C1 segment of cervical spinal cord (tissue), 14 donors: ENCODE measurements around the gene LDLRAD1.
"Not testable (repeated sequence)": the region's sequence is repeated elsewhere in the genome, so short reads cannot be mapped to it uniquely, and the experiment has no call there.

ENCODE experiments used
- DNase-seq, 14 donors: peaks; one replicate each; lab custom pipeline; 2025; lab: John Stamatoyannopoulos, UW

LDLRAD1 gene

DNA sequence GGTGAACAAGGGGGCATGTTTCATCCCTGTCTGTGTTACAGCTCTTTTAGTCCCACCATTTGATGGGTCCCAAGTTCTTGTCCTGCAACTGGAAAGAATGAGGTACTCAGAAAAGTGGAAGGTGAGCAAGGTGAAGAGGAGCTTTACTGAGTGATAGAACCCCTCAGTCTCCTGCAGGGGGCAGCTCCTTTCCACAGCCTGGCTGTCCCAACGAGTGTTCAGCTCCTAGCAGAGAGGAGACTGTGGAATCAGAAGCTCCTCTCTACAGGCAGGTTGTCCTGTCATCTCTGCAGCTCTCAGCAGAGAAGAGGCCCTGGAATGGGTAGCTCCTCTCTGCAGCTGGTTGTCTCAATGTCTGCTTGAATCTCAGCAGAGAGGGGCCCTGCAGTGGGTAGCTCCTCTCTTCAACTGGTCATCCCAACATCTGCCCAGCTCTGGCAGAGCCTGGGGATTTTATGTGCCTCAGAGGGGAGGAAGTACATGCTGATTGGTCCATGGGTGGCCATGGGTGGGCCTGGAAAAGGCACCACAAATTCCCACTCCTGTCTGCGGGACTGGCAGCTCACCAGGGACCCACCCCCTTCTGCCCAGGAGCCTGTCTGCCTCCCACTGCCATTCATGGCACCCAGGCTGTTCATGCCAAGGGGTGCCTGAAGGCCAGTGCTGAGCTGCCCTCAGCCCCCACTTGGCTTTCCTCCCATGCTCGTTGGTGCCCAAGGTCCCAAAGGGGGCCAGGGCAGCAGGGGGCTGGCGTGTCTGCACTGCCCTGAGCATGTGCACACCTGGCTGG lies 25.7 kb downstream of the LDLRAD1 start:
- DNase-seq: no peak

DNA sequence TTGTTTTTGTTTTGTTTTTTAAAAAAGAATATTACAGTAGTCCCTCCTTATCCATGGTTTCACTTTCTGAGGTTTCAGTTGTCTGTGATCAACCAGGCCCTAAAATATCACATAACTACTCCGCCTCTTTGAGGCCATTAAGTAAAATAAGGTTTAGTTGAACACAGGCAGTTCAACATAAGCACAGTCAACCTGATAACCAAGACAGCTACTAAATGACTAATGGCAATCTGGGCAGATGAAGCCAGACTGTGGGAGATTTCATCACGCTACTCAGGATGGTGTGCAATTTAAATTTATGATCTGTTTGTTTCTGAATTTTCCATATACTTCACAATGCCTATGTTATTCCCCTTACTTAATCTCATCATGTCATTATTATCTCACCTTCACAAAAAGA lies 30.1 kb downstream of the LDLRAD1 start:
- DNase-seq: no peak

DNA sequence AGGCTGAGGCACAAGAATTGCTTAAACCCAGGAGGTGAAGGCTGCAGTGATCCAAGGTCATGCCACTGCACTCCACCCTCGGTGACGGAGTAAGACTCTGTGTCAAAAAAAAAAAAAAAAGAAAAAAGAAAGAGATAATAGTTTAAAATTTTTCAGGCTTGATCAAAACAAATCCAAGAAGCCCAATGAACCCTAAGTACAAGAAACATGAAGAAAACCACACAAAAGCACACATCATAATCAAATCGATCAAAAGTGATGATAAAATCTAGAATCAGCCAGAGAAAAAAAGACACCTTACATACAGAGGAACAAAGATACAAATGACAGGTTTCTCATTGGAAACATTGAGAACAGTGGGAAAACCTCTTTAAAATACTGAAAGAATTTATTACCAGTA lies 31.5 kb downstream of the LDLRAD1 start:
- DNase-seq: no peak

DNA sequence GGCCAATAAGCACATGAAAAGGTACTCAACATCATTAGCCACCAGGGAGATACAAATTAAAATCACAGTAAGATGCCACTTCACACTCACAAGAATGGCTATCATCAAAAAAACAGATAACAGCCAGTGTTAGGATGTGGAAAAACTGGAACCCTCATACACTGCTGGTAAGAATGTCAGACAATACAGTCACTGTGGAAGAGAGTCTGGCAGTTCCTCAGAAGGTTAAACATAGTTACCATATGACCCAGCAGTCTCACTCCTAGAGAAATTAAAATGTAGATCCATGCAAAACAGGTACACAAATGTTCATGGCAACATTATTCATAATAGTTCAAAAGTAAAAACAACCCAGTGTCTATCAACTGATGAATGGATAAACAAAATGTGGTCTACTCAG lies 33.3 kb downstream of the LDLRAD1 start:
- DNase-seq: no peak

DNA sequence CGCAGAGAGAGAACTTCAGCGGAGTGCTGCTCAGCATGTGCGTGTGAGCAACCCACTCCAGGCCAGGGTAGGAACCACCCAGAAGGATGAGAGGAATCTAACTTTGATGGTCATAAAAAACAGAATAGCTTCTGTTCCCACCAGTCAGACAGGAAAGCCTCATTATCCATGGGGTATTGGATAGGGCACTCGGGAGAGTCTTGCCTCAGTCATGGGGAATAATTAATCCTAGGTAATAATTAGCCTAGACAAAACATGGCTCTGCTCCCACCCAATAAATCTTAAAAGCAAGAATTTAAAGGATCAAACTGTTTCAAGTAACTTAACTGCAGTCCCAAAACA lies 35.3 kb downstream of the LDLRAD1 start:
- no peak for DNase-seq

DNA sequence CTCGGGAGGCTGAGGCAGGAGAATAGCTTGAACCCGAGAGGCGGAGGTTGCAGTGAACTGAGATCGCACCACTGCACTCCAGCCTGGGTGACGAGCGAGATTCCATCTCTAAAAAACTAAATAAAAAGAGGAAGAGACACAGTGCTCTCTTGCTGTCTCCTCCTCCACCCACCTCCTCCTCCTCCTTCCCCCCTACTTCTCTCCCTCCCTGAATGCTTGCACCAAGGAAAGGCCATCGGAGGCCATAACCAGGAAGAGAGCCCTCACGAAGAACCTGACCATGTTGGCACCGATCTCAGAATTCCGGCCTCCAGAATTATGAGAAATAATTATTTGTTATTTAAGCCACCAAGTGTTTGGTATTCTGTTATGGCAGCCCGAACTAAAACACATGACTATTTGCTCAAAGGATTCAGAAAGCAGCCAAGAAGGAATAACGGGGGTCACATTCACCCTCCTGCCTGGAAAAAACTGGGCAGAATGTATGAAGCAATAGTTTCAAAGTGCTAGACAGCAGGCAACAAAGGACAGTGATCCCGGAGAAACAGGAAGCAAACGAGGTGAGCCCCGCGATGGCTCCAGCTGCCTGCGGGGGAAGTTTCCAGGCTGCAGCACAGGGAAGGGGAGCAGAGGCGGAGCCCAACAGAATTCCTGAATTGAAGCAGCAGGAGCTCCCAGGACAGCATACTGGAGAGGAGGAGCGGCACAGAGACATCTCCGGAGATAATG lies 35.8 kb downstream of the LDLRAD1 start:
- peak in 3 of 14 donors; percentile 1 to 20 (median 8) for DNase-seq

DNA sequence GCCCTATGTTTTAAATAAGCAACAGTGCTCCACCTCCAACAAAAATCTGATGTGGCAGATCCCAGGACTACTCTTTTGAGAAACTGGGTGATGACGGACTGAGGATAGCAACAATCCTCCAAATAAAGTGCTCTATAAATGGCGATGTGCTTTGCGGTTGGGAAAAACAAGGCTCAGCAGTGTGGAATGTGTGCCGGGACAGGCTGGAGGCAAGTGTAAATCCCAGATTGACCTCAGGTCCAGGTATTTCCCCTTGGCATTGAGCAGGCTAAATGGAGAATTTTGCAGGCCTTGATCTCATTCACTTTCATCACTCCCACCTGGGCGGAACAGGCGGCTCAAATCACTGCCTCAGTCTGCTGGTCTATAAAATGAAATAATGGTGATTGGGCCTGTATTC lies 36.8 kb downstream of the LDLRAD1 start:
- no peak for DNase-seq

DNA sequence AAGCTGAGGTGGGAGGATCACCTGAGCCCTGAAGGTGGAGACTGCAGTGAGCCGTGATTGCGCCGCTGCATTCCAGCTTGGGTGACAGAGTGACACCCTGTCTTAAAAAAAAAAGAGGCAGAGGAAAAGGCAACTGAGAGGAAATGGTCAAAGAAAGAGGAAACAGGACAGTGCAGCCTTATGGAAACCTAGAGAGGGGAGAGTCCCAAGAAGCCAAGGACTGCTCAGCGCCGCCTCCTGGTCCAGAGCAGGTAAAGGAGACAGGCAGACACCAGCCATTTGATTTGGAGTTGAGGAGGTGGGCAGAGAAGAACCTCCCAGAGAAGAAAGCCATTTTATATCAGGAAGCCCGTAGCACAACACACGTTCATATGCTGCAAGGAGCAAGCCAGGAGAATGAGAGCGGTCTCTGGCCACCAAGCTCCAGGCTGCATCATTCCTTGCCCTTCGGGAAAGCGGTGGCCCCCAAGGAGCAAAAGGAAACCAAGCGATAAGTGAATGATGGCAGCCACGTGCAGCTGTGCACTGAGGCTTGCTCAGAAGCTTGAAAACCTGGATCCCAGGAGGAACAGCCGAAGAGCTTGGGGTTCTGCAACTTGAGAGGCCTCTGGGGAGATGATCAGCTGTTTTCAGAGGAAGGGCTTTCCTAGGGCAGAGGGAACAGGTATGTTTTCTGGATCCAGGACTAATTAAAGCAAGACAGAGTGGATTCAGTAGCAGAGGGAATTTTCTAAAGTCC lies 38.1 kb downstream of the LDLRAD1 start:
- DNase-seq: no peak

DNA sequence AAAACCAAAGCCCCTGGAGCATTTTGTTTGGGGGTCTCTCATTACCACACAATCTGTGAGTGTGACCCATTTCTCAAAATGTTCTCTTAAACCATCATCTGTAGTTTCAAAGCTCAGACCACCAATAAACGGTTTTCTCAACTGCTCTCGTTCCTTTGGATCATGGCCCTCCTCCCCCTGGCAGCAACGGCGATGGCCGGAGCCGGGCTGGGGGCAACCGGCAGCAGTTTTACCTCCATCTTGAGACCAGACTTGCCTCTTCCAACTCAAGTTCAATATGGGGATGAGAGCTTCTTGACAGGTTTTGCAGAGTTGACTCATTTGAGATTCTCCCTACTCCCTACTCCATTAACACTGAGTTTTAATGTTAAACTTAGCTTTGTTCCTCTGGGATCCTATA lies 42.1 kb downstream of the LDLRAD1 start:
- no peak for DNase-seq

DNA sequence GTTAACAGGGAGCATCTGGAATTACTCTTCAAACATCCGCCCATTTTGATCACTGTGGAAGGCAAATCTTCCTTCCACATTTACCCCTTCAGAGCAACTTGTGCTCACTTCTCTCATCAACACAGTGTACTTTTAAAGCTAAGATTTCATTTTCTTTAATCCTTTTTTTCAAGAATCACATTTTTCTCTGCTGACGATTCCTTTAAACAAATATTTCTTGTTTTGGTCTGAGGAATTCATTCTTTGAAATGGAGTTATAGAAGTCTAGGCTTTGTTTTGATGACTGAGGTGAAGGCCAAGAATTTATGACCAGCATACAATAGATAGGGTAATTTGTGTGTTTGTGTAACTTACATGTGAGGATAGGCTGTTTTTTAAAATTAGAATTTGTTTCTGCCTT lies 46.3 kb downstream of the LDLRAD1 start:
- no peak for DNase-seq

DNA sequence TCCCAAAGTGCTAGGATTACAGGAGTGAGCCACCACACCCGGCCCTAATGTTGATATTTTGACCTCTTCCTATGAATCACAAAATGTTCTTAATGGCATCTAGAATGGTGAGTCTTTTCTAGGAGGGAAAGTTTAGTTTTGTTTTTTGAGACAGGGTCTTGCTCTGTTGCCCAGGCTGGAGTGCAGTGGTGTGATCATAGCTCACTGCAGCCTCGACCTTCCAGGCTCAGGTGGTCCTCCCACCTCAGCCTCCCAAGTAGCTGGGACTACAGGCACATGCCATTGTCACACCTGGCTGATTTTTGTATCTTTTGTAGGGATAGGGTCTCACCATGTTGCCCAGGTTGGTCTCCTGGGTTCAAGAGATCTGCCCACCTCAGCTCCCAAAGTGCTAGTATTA lies 48.7 kb downstream of the LDLRAD1 start:
- DNase-seq: not testable (repeated sequence)

DNA sequence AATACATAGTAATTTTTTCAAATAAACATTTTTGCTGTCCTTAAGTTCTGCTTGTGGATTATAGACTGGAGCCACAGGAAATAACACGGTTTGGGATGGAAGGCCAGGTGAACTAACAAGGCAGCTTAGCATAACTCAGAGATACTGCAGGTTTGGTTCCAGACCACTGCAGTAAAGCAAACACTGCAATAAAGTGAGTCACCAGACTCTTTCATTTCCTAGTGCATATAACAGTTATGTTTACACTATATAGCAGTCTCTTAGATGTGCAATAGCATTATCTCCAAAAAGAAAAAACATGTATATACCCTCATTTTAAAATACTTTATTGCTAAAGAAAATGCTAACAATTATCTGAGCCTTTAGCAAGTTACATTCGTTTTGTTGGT lies 49.9 kb downstream of the LDLRAD1 start:
- no peak for DNase-seq

DNA sequence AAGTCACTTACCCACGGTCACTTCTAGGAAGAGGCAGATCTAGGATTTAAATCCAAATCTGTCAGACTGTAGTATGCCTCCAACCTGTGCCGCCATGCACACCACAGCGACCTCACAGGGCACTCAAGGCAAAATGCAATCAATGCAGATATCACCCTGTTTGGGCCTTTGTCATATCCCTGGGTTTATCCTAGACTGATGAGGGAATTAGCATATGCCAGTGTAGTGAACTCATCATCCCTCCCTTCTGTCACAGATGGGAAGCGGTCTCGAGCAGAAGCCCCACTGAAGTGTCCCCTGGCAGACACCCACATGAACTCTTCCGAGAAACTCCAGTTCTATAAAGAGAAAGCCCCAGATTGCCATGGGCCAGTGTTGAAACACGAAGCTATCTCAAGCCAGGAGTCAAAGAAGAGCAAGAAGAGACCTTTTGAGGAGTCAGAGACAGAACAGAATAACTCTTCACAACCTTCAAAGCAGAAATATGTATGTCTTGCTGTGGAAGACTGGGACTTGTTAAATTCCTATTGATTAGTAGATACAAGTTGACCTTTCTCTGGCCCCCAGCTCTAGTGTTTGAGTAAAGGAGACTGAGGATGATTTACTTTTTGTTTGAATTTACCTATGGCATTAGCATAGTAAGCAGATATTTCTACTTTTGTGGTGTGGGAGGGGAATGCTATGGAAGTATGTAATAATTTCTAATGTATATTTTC lies 50.4 kb downstream of the LDLRAD1 start:
- no peak for DNase-seq

DNA sequence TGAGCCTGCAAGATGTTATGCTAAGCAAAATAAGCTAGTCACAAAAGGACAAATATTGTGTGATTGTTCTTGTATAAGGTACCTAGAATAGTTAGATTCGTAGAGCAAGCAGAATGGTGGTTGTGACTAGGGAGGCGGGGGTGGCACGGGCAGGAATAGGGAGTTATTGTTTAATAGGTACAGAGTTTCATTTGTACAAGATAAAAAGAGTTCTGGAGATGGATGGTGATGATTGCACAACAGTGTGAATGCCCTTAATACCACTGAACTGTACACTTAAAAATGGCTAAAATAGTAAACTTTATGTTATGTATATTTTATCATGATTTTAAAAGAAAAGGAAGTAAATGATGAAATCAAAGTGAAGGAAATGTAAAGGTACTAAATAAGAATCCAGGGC lies 51.2 kb downstream of the LDLRAD1 start:
- no peak for DNase-seq

DNA sequence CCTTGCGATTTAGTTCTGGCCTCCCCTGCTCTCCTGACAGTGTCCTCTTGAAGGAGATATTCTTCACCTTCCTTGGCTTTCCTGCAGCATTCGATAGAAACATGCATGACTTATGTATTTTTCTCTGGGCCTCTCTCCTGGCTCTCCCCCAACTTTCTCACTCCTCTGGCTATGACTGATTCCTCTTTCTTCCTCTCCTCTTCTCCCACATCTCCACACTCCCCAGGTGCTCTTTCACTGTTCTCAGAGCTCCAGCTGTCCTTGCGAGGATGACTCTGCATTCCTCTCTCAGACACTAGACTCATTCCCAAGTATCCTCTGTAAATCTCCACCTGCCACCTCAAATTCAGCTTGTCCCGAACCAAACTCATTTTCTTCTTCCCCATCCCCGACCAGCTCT lies 53.9 kb downstream of the LDLRAD1 start:
- DNase-seq: no peak

DNA sequence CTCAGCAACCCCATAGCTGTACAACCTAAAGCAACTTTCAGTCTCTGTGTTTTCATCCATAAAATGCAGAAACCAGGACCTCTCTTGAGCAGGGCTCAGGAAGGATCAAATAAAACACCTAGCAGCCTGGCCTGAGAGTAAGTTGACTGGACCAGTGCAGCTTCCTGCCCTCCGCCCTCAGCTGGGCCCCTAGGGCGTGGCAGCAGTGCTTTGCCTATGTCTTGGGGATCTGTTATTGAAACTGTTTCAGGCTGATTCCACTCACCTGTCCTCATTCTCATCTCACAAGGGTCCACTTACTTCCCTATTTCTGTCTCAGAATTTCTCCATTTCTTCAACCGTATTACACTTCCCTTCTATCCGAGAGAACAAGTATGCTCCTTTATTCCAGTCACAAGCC lies 54.5 kb downstream of the LDLRAD1 start:
- no peak for DNase-seq

DNA sequence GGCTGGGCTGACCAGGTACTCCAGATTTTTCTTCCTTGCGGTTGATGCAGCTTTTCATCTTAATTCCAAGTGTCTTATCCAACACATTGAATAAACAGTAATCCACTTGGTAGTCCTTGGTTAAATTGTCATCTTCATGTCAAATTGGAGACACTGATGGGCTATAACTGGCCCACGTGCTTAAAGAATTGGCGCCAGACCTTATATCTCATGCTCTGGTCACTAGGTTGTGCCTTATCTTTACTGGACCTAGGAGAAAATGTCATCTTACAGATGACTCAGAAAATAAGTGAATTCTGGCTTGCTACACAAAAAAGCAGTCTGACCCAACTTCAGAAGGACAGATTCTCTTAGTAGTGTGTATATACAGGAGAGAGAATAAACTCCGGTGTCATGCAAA lies 55.6 kb downstream of the LDLRAD1 start:
- DNase-seq: no peak

DNA sequence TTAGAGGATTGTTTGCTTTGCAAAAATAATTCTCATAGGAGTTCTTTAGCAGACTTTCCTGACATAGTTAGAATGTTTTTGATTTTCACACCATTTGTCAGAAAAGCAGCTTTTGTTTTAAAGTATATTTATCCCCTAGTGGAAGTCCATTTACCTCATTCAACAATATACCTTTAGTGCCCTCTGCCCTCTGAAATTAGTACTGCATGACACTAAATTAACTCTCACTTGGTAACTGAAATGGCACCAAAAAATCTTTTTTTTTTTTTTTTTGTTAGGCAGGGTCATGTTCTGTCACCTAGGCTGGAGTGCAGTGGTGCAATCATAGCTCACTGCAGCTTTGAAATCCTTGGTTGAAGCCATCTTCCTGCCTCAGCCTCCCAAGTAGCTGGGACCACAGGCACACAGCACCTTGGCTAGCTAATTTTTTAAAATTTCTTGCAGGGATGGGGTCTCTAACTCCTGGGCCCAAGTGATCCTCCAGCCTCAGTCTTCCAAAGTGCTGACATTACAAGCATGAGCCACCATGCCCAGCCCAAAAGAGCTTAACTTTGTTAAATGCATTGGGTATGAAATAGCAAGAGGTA lies 58.2 kb downstream of the LDLRAD1 start:
- DNase-seq: no peak
